MCF 10A (cell line): ENCODE results near the gene DNAJC11. TPM values are rescaled to one million over a fixed set of nuclear protein-coding genes. Genes with fewer than 3 reads are reported as not detected.

ENCODE experiments used
- BruUV-seq: library from RNA; stranded (reverse); fragments of 400-500 nt; replicated peaks from 2 replicates; lab custom pipeline; 2021; lab: Mats Ljungman, UMichigan
- CTCF ChIA-PET: fragments of 300-600 bp; sonication (Branson Sonifier 250); formaldehyde crosslinking; extraction: SDS; loops from one replicate; lab custom pipeline; 2021; ENCODE audit warnings: antibody characterized with exemption, inconsistent platforms; lab: Yijun Ruan, JAX
- POLR2A ChIA-PET: fragments of 300-600, 350-650 bp; sonication (Branson Sonifier 250); formaldehyde crosslinking; extraction: SDS; loops from one replicate; lab custom pipeline; 2020; ENCODE audit warnings: antibody characterized with exemption, inconsistent platforms; lab: Yijun Ruan, JAX
- DNase-seq: peaks from one replicate; pipeline ENCODE4 v3.0.0-alpha.2; 2018; ENCODE audit not compliant: unreplicated experiment
- H3K27ac Mint-ChIP-seq: one replicate; pipeline ENCODE4 v1.8.0; 2022; ENCODE audit warnings: mild to moderate bottlenecking, low read depth, mixed read lengths; ENCODE audit not compliant: unreplicated experiment
- H3K27me3 Mint-ChIP-seq: one replicate; pipeline ENCODE4 v1.8.0; 2022; ENCODE audit warnings: mixed read lengths; ENCODE audit not compliant: insufficient read depth, unreplicated experiment
- H3K36me3 Mint-ChIP-seq: one replicate; pipeline ENCODE4 v1.8.0; 2022; ENCODE audit warnings: mild to moderate bottlenecking, moderate library complexity, mixed read lengths; ENCODE audit not compliant: insufficient read depth, unreplicated experiment
- H3K4me1 Mint-ChIP-seq: one replicate; pipeline ENCODE4 v1.8.0; 2022; ENCODE audit warnings: mixed read lengths; ENCODE audit not compliant: insufficient read depth, unreplicated experiment
- H3K4me3 Mint-ChIP-seq: one replicate; pipeline ENCODE4 v1.8.0; 2022; ENCODE audit warnings: mild to moderate bottlenecking, moderate library complexity, mixed read lengths; ENCODE audit not compliant: unreplicated experiment
- H3K9me3 Mint-ChIP-seq: one replicate; pipeline ENCODE4 v1.8.0; 2022; ENCODE audit warnings: mixed read lengths; ENCODE audit not compliant: unreplicated experiment
- intact Hi-C: fragments of 100-400 bp; cut with micrococcal nuclease; formaldehyde crosslinking; loops from 2 replicates; pipeline ENCODE4 v1.14.1; 2022
- total RNA-seq: library from RNA; stranded (reverse); gene quantifications from 2 replicates; pipeline ENCODE4 v1.2.3, GENCODE V29; 2022
- TF ChIP-seq, protein P1 (sequence below): fragments of 200-600 bp; IDR thresholded peaks from one replicate; pipeline ENCODE4 v1.8.0; 2022; ENCODE audit warnings: antibody characterized with exemption, mild to moderate bottlenecking; ENCODE audit not compliant: unreplicated experiment

Gene DNAJC11
- total RNA-seq, 1 experiment from 2014 or later: 76.1 TPM

DNA sequence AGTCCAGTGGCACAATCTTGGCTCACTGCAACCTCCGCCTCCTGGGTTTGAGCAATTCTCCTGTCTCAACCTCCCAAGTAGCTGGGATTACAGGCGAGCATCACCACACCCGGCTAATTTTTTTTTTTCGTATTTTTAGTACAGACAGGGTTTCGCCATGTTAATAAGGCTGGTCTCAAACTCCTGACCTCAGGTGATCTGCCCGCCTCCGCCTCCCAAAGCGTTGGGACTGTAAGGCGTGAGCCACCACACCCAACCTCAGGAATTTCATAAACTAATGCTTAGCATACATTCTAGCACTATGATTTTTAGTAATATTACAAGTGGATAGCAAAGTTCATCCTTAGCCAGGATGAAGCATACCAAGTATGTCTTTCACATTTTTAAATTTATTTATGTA, 8.7 kb downstream of the DNAJC11 start:
- no peaks in the 10 kb centered on the region for H3K27me3 Mint-ChIP-seq
- ChIA-PET CTCF (interaction anchor here (0.6 to 0.7 kb wide), 2 partner anchors 8 to 441 kb away, joined by 3 to 4 read pairs; partner anchors contain the start of gene DNAJC11), POLR2A (no interaction called here)
- H3K36me3 Mint-ChIP-seq: peaks cover 39% of the 10 kb centered on the region
- no peaks in the 10 kb centered on the region for H3K9me3 Mint-ChIP-seq
- H3K27ac Mint-ChIP-seq: no peak overlapping the region
- H3K4me3 Mint-ChIP-seq: no peak overlapping the region
- H3K4me1 Mint-ChIP-seq: peaks cover 10% of the 10 kb centered on the region
- no TSS peak for BruUV-seq
- DNase-seq: no peak
- TF ChIP-seq, protein P1, sequence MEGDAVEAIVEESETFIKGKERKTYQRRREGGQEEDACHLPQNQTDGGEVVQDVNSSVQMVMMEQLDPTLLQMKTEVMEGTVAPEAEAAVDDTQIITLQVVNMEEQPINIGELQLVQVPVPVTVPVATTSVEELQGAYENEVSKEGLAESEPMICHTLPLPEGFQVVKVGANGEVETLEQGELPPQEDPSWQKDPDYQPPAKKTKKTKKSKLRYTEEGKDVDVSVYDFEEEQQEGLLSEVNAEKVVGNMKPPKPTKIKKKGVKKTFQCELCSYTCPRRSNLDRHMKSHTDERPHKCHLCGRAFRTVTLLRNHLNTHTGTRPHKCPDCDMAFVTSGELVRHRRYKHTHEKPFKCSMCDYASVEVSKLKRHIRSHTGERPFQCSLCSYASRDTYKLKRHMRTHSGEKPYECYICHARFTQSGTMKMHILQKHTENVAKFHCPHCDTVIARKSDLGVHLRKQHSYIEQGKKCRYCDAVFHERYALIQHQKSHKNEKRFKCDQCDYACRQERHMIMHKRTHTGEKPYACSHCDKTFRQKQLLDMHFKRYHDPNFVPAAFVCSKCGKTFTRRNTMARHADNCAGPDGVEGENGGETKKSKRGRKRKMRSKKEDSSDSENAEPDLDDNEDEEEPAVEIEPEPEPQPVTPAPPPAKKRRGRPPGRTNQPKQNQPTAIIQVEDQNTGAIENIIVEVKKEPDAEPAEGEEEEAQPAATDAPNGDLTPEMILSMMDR: no peak
- intact Hi-C loops: no loop called here

DNA sequence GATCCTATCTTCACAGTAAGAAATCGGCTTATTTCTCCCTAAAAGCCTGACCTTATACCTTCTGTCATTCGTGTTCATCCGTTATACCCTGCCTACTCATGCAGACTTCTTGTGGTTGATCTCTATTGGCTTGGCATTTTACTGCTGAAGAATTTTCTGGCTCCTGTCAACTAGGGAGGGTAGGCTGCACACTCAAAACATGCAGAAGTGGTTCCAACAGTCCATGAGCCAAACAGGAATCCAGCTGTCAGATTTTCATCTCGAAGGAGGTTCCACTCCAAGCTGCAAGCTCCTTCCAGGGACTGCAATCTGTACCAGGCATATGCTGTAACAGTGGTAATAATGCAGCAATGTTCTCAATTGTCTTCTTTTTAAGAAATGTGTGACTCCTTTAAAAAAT, 10.1 kb downstream of the DNAJC11 start:
- peaks cover 28% of the 10 kb centered on the region for H3K36me3 Mint-ChIP-seq
- ChIA-PET POLR2A (interaction anchor here (0.6 kb wide), 1 partner anchor 50 kb away, joined by 4 read pairs; no protein-coding TSS in a partner anchor), CTCF (interaction anchor here (0.8 kb wide), 1 partner anchor 9 kb away, joined by 3 read pairs; no protein-coding TSS in a partner anchor)
- intact Hi-C loops: no loop called here
- no peak overlapping the region for H3K4me3 Mint-ChIP-seq
- no peak overlapping the region for H3K27ac Mint-ChIP-seq
- peaks cover 10% of the 10 kb centered on the region for H3K4me1 Mint-ChIP-seq
- no peak for DNase-seq
- no peaks in the 10 kb centered on the region for H3K27me3 Mint-ChIP-seq
- H3K9me3 Mint-ChIP-seq: no peaks in the 10 kb centered on the region
- TF ChIP-seq, protein P1: no peak
- no TSS peak for BruUV-seq

DNA sequence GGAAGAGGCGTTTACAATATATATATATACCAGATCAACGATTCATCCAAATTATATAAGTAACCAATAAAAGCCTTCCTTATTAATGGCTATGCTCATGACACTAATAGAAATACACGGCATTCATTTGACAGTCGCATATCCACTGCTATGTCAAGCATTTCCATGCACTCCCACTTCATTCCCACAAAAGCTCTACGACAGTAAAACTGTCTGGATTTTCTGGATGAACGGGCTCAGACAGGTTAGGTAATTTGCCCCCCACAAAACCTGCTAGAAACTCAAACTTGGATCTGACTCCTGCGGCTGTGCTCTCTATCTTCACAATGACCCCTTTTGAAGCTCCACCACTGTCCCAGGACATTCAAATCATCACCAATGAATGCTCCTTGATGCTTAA, 11.4 kb downstream of the DNAJC11 start:
- H3K27ac Mint-ChIP-seq: no peak overlapping the region
- peaks cover 27% of the 10 kb centered on the region for H3K36me3 Mint-ChIP-seq
- CTCF ChIA-PET: interaction anchor here (0.6 to 1.3 kb wide), 5 partner anchors 10 to 499 kb away, joined by 3 to 4 read pairs (median 4); partner anchors contain the start of gene DNAJC11
- intact Hi-C loops: no loop called here
- no peak for DNase-seq
- TF ChIP-seq, protein P1: no peak
- H3K4me3 Mint-ChIP-seq: no peak overlapping the region
- BruUV-seq: no TSS peak
- no peaks in the 10 kb centered on the region for H3K27me3 Mint-ChIP-seq
- H3K9me3 Mint-ChIP-seq: no peaks in the 10 kb centered on the region
- H3K4me1 Mint-ChIP-seq: peaks cover 13% of the 10 kb centered on the region
- POLR2A ChIA-PET: interaction anchor here (1.0 to 1.1 kb wide), 2 partner anchors 10 to 112 kb away, joined by 3 read pairs; no protein-coding TSS in a partner anchor

DNA sequence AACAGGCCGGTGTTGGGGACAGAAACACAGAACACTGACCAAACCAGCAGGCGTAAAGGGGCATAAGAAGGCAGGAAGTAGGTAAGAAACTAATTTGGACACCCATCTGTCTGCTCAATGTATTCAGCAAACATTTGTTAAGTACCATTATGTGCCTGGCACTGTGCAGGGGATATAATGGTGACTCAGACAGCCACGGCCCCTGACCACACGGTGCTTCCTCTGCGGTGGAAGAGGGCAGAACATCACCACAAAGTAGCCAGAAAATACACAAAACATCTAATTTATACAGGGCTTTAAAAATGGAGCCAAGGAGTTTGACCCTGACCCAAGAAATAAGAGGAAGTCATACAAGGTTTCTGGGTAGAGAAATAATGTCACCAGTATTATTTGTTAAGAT, 12.9 kb downstream of the DNAJC11 start:
- Mint-ChIP-seq H3K4me3 (no peak overlapping the region), H3K4me1 (peaks cover 8% of the 10 kb centered on the region), H3K36me3 (peaks cover 21% of the 10 kb centered on the region), H3K27ac (no peak overlapping the region), H3K9me3 (no peaks in the 10 kb centered on the region), H3K27me3 (no peaks in the 10 kb centered on the region)
- no peak for DNase-seq
- TF ChIP-seq, protein P1: no peak
- no TSS peak for BruUV-seq
- intact Hi-C loops: no loop called here
- ChIA-PET CTCF (interaction anchor here (1.3 kb wide), 1 partner anchor 13 kb away, joined by 3 read pairs; the partner anchor contains the start of gene DNAJC11), POLR2A (interaction anchor here (0.6 kb wide), 1 partner anchor 12 kb away, joined by 4 read pairs; the partner anchor contains the start of gene DNAJC11)
